SU-DHL-6 (cell line): ENCODE data around the gene MRGPRD.

Experiments
- H2AFZ ChIP-seq: fragments of 200-600 bp; sonication (generic); 2 replicates; pipeline ENCODE4 v1.6.1; 2014; ENCODE audit warnings: low read depth, mild to moderate bottlenecking, moderate library complexity, mixed read lengths, antibody characterized with exemption, low read length; ENCODE audit not compliant: severe bottlenecking
- H3F3A ChIP-seq: fragments of 200-600 bp; shearing (Covaris generic); 2 replicates; pipeline ENCODE4 v1.6.0; 2016; ENCODE audit warnings: antibody characterized with exemption, mild to moderate bottlenecking; ENCODE audit not compliant: insufficient read depth
- H3K27ac ChIP-seq: fragments of 200-600 bp; sonication (generic); 2 replicates; pipeline ENCODE4 v1.5.1; 2016; ENCODE audit warnings: low read depth, mild to moderate bottlenecking, low read length, moderate library complexity, mixed read lengths
- H3K27me3 ChIP-seq: fragments of 200-600 bp; sonication (generic), shearing (Covaris generic); 2 replicates; pipeline ENCODE4 v1.6.0; 2014; ENCODE audit warnings: mild to moderate bottlenecking, low read length
- H3K36me3 ChIP-seq: fragments of 200-600 bp; sonication (generic); 2 replicates; pipeline ENCODE4 v1.6.1; 2014; ENCODE audit warnings: mild to moderate bottlenecking, low read length, mixed read lengths
- H3K4me2 ChIP-seq: fragments of 300-600, 200-600 bp; shearing (Covaris generic), sonication (generic); 2 replicates; pipeline ENCODE4 v1.6.0; 2014; ENCODE audit warnings: low read length, low read depth, mild to moderate bottlenecking; ENCODE audit not compliant: poor library complexity, severe bottlenecking
- H3K4me3 ChIP-seq: fragments of 200-600 bp; sonication (generic); 2 replicates; pipeline ENCODE4 v1.5.1; 2014; ENCODE audit warnings: antibody characterized with exemption, low read length, mild to moderate bottlenecking, mixed read lengths; ENCODE audit not compliant: insufficient read depth, poor library complexity, severe bottlenecking
- H3K79me2 ChIP-seq: fragments of 200-600 bp; sonication (generic); 2 replicates; pipeline ENCODE4 v1.6.1; 2014; ENCODE audit warnings: mild to moderate bottlenecking, low read length, moderate library complexity; ENCODE audit not compliant: insufficient read depth
- H3K9ac ChIP-seq: fragments of 200-600 bp; sonication (generic); 2 replicates; pipeline ENCODE4 v1.7.0; 2014; ENCODE audit warnings: mild to moderate bottlenecking, low read length
- H3K9me2 ChIP-seq: fragments of 200-600 bp; sonication (generic); replicated peaks from 2 replicates; pipeline ENCODE4 v1.6.1; 2014; ENCODE audit warnings: low read length; ENCODE audit not compliant: insufficient read depth
- H3K9me3 ChIP-seq: fragments of 200-600 bp; sonication (generic); 2 replicates; pipeline ENCODE4 v1.6.1; 2014; ENCODE audit warnings: low read length, mixed read lengths; ENCODE audit not compliant: insufficient read depth
- H4K20me1 ChIP-seq: fragments of 200-600 bp; sonication (generic); 2 replicates; pipeline ENCODE4 v1.6.1; 2014; ENCODE audit warnings: low read depth, mild to moderate bottlenecking, antibody characterized with exemption, low read length, moderate library complexity, mixed read lengths
- EZH2phosphoT487 ChIP-seq: fragments of 200-600 bp; sonication (generic), shearing (Covaris generic); conservative IDR thresholded peaks from 2 replicates; pipeline ENCODE4 v1.6.1; 2018; ENCODE audit warnings: mild to moderate bottlenecking, antibody characterized with exemption, low read length, moderate library complexity, mixed read lengths
- TF ChIP-seq, protein P1 (sequence below): fragments of 200-600 bp; sonication (generic); IDR thresholded peaks from one replicate; pipeline ENCODE4 v1.5.1; 2017; ENCODE audit warnings: antibody characterized with exemption, mild to moderate bottlenecking, low read length, moderate library complexity; ENCODE audit not compliant: insufficient read depth, poor library complexity, severe bottlenecking

Gene MRGPRD

DNA sequence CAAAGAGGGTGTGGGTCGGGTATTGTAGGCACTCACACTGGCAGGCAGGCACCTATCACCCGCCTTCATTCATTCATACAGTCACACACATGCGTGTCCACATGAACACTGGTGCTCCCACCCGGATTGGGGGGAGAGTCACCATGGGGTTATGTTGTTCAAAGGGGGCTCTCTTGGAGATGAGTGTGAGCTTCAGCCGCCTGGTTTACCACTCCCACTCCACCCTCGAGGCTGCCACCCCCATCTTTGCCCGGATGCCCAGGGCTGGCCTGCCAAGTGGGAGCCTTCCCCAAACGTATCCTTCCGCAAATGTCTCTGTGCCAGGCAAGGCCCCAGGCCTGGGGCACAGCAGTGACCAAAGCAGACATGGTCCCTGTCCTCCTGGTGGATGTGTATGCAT, 22.6 kb downstream of the MRGPRD start:
- Histone ChIP-seq H3K27me3 (no peaks in the 10 kb centered on the region), H3K4me2 (no peak overlapping the region), H3K27ac (no peak overlapping the region), H3K79me2 (no peaks in the 10 kb centered on the region), H3K9me3 (no peaks in the 10 kb centered on the region), H3K4me3 (no peak overlapping the region), H3K9me2 (no peaks in the 10 kb centered on the region), H3F3A (no peaks in the 10 kb centered on the region), H4K20me1 (no peaks in the 10 kb centered on the region), H3K9ac (no peak overlapping the region), H3K36me3 (no peaks in the 10 kb centered on the region), H2AFZ (no peak overlapping the region)
- no peak for TF ChIP-seq EZH2phosphoT487
- TF ChIP-seq, protein P1, sequence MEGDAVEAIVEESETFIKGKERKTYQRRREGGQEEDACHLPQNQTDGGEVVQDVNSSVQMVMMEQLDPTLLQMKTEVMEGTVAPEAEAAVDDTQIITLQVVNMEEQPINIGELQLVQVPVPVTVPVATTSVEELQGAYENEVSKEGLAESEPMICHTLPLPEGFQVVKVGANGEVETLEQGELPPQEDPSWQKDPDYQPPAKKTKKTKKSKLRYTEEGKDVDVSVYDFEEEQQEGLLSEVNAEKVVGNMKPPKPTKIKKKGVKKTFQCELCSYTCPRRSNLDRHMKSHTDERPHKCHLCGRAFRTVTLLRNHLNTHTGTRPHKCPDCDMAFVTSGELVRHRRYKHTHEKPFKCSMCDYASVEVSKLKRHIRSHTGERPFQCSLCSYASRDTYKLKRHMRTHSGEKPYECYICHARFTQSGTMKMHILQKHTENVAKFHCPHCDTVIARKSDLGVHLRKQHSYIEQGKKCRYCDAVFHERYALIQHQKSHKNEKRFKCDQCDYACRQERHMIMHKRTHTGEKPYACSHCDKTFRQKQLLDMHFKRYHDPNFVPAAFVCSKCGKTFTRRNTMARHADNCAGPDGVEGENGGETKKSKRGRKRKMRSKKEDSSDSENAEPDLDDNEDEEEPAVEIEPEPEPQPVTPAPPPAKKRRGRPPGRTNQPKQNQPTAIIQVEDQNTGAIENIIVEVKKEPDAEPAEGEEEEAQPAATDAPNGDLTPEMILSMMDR = no peak

DNA sequence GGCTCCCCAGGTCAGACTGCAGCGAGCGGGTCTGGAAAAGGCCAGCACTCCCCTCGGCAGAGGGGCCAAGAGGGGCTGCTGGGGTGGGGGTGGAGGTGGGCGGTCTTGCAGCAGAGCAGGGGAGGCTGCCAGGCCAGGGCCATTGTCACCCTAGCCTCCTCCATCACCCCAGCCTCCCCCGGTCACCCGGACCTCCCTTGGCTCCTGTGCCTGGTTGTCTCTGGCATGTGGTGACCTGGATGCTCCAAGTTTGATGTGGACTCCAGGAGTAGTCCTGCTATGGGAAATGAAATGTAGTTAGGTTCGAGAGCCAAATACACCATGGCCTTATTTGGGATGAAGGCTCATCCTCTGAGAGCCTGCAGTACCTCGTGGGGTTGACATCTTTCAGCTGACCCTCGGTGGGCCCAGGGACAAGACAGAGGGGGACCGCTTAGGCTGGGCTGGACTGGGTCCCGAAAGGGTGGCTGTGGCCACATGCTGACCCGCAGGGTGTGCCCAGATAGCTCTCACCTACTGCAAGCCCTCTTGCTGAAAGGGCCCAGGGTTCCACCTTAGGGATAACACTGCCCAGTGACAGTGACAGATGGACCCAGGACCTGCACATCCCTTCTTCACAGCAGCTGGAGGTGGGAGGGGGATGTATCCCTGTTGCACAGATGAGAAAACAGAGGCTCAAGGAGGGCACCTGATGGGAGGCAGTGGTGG, 24.1 kb downstream of the MRGPRD start:
- TF ChIP-seq EZH2phosphoT487 = no peak
- TF ChIP-seq, protein P1 = no peak
- Histone ChIP-seq H3F3A (no peaks in the 10 kb centered on the region), H3K9me2 (no peaks in the 10 kb centered on the region)

DNA sequence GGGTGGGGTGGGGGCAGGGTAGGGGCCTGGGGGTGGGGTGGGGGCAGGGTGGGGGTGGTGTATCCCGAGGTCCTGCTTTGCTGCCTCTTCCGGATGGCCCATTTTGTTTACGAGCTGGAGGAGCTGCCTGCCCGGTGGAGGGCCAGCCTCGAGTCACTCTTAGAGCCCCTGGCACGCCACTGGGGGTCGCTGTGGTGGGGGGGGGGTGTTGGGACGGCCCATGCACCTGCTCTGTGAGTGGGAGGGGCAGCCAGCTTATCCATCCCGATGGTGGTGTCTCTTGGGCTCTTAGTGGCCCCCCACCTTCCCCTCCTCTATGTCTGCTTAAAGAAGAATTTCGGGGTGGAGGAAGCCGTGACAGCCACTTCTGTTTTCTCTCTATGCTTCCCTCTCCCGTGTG, 24.6 kb downstream of the MRGPRD start:
- TF ChIP-seq, protein P1 = no peak
- TF ChIP-seq EZH2phosphoT487 = no peak
- no peak overlapping the region for H3K4me3 ChIP-seq
- no peak overlapping the region for H2AFZ ChIP-seq
- H3K9me2 ChIP-seq = no peaks in the 10 kb centered on the region
- no peaks in the 10 kb centered on the region for H3F3A ChIP-seq
- H3K36me3 ChIP-seq = no peaks in the 10 kb centered on the region
- no peaks in the 10 kb centered on the region for H3K27me3 ChIP-seq
- H3K9me3 ChIP-seq = no peaks in the 10 kb centered on the region
- no peak overlapping the region for H3K9ac ChIP-seq
- no peak overlapping the region for H3K4me2 ChIP-seq
- H3K79me2 ChIP-seq = no peaks in the 10 kb centered on the region
- no peaks in the 10 kb centered on the region for H4K20me1 ChIP-seq
- no peak overlapping the region for H3K27ac ChIP-seq

More for the DNA sequence above, 24.1 kb downstream of the MRGPRD start:
- Histone ChIP-seq H3K4me2 (no peak overlapping the region), H3K36me3 (no peaks in the 10 kb centered on the region), H4K20me1 (no peaks in the 10 kb centered on the region), H3K79me2 (no peaks in the 10 kb centered on the region), H2AFZ (no peak overlapping the region), H3K27me3 (no peaks in the 10 kb centered on the region), H3K9me3 (no peaks in the 10 kb centered on the region), H3K9ac (no peak overlapping the region), H3K4me3 (no peak overlapping the region), H3K27ac (no peak overlapping the region)
